BJ (cell line): ENCODE results near the gene ITPRIPL2. TPM values are rescaled to one million over a fixed set of nuclear protein-coding genes. Genes with fewer than 3 reads are reported as not detected.

Experiments used
- CTCF ChIA-PET: fragments of 350-600 bp; formaldehyde crosslinking; extraction: SDS; loops from one replicate; lab custom pipeline; 2021; ENCODE audit warnings: antibody characterized with exemption, inconsistent platforms; lab: Yijun Ruan, JAX
- POLR2A ChIA-PET: fragments of 300-600 bp; sonication (Branson Sonifier 250); formaldehyde crosslinking; extraction: SDS; loops from one replicate; lab custom pipeline; 2021; ENCODE audit warnings: antibody characterized with exemption; lab: Charles Lee
- DNase-seq: peaks from one replicate; pipeline ENCODE4 v3.0.0-alpha.2; 2011; ENCODE audit warnings: low read depth
- H3K27me3 ChIP-seq: 2 replicates; pipeline ENCODE4 v1.6.0; 2011; ENCODE audit warnings: low read length; ENCODE audit not compliant: control insufficient read depth, insufficient read depth
- H3K36me3 ChIP-seq: 2 replicates; pipeline ENCODE4 v1.5.1; 2011; ENCODE audit warnings: low read length; ENCODE audit not compliant: control insufficient read depth, insufficient read depth
- H3K4me3 ChIP-seq: 2 replicates; pipeline ENCODE4 v1.5.1; 2011; ENCODE audit warnings: low read depth, mild to moderate bottlenecking, control low read depth, low read length
- polyA minus RNA-seq: library from RNA; depleted of rRNA, polyadenylated mRNA; stranded (reverse); fragments of >200 nt; gene quantifications from 2 replicates; pipeline ENCODE4 v1.2.3, GENCODE V29; 2011; rRNA and poly(A)+ RNA removed
- polyA plus RNA-seq: library from polyadenylated mRNA; depleted of rRNA; stranded (reverse); fragments of >200 nt; gene quantifications from 2 replicates; pipeline ENCODE4 v1.2.3, GENCODE V29; 2011; rRNA removed
- TF ChIP-seq, protein P1 (sequence below): IDR thresholded peaks from 2 replicates; pipeline ENCODE4 v1.5.1; 2011; ENCODE audit warnings: low read depth, mild to moderate bottlenecking, control low read depth, inconsistent platforms, low read length, moderate library complexity; ENCODE audit not compliant: insufficient read depth

Gene ITPRIPL2
- 14.9 and 15.8 TPM in 2 replicates for polyA plus RNA-seq
- 17.2 and 19.7 TPM in 2 replicates for polyA minus RNA-seq

DNA sequence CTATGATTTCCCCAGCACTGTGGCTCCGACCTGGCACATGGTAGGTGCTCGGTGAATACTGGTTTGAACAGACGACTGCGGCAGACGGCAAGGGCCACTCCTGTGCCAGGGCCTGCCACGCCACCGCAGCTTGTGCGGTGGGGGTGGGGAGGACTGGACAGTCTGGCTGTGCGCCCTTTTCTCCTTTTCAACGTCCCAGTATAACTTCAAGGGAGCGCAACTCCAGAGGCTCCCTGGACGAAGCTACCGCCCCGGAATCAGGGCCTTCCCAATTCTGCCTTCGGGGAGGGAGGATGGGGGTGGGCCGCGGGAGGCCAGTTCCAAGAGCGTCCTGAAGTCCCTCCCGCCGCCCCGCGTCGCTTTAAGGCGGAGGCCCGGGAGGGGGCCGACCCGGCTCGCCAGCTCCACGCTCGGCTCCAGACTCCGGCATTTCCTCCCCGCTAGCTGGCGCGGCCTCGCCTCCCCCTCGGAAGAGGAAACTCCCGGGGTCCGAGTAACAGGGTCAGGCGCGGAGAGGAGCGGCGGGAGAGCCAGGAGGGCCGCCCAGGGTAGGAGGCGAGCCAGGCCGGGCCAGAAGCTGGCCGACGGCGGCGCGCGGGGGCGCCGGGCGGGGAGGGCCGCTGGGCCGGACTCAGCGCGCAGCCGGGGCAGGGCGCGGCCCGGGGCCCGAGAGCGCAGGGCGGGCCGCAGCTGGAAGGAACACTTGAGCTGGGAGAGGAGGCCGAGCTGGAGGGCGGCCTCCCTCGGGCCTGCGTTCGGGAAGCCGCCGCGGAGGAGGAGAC lies at the start of gene ITPRIPL2:
TSS of gene ITPRIPL2 (plus strand) at position 388 of the 782 bp plus-strand sequence. CDS start 498 bp downstream, outside the sequence.
- H3K36me3 ChIP-seq = peaks cover 10% of the 10 kb centered on the region
- TF ChIP-seq, protein P1, sequence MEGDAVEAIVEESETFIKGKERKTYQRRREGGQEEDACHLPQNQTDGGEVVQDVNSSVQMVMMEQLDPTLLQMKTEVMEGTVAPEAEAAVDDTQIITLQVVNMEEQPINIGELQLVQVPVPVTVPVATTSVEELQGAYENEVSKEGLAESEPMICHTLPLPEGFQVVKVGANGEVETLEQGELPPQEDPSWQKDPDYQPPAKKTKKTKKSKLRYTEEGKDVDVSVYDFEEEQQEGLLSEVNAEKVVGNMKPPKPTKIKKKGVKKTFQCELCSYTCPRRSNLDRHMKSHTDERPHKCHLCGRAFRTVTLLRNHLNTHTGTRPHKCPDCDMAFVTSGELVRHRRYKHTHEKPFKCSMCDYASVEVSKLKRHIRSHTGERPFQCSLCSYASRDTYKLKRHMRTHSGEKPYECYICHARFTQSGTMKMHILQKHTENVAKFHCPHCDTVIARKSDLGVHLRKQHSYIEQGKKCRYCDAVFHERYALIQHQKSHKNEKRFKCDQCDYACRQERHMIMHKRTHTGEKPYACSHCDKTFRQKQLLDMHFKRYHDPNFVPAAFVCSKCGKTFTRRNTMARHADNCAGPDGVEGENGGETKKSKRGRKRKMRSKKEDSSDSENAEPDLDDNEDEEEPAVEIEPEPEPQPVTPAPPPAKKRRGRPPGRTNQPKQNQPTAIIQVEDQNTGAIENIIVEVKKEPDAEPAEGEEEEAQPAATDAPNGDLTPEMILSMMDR = 0 out of 2 replicates have a peak, but pooled peaks have one; percentile 13
- peak within 1 kb of the TSS; percentile 75 for H3K4me3 ChIP-seq
- CTCF ChIA-PET = interaction anchor here (0.9 to 3.4 kb wide), 7 partner anchors 9 to 66 kb away, joined by 3 to 12 read pairs (median 6); no protein-coding TSS in a partner anchor
- POLR2A ChIA-PET = no interaction called here
- no peaks in the 10 kb centered on the region for H3K27me3 ChIP-seq
- peak; percentile 61 for DNase-seq

DNA sequence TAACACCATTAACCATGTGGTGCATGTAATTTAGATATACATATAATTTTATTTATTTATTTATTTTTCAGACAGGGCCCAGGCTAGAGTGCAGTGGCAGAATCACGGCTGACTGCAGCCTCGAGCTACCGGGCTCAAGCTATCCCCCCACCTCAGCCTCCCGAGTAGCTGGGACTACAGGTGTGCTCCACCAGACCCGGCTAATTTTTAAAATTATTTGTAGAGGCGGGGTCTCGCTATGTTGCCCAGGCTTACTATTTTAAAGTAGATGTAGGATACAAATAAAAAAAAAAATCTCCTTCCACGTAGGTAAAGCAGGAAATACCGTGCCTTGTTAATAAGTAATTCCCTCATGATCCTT lies 46.8 kb upstream of the ITPRIPL2 start:
- DNase-seq = no peak
- no peaks in the 10 kb centered on the region for H3K36me3 ChIP-seq
- TF ChIP-seq, protein P1 = no peak
- CTCF ChIA-PET = interaction anchor here (0.7 to 1.4 kb wide), 3 partner anchors 57 to 97 kb away, joined by 3 to 11 read pairs (median 4); partner anchors contain the start of gene TMC7
- no peaks in the 10 kb centered on the region for H3K27me3 ChIP-seq
- H3K4me3 ChIP-seq = no peak overlapping the region
- POLR2A ChIA-PET = no interaction called here

DNA sequence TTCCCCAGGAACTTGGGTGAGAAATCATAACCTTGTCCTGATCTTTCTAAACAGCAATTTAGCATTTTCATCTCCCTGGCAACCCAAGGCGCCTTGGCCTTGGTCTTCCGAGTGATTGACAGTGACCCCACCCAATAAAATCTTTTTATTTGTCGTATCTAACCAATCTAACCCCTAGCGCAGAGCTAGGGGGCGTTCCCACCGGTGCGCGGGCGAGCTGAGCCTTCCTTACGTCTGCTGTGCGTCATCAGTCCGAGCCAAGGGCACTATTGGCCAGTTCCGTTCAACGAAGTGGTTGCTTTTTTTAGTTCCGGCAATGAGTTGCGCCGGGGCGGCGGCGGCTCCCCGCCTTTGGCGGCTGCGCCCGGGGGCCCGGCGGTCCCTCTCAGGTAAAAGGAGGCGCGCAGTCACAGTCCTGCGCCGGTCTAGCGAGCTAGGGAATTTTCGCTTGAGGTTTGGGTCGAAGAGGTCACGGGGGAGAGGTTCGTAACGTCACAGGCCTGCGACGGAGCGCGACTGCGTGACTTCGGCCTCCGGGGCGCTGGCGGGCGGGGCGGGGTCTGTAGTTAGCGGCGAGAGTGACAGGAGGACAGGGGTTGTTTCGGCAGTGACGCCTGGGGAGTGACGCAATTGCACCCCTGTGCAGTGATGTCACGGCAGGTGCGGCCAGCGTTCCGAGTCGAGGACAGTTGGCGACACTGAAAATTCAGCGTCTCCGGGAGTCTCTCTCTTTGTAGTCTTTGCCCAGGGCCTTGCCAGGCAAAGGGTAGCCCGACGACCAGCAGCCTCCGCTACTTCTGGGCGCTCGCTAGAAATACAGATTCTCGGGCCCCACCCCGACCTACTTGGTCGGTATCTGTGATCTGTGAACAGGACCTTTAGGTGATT lies 46.2 kb upstream of the ITPRIPL2 start, which contains the start of gene COQ7:
TSS of gene COQ7 (plus strand) at position 266 of the 888 bp plus-strand sequence. CDS start at position 317, 51 bp downstream.
- DNase-seq = peak; percentile 97
- TF ChIP-seq, protein P1 = no peak
- Histone ChIP-seq H3K36me3 (peaks cover 4% of the 10 kb centered on the region; the same call in 1 of the 2 replicates), H3K27me3 (no peaks in the 10 kb centered on the region), H3K4me3 (peak within 1 kb of the TSS; percentile 72)
- ChIA-PET POLR2A (no interaction called here), CTCF (interaction anchor here (0.7 to 2.8 kb wide), 5 partner anchors 20 to 98 kb away, joined by 3 to 17 read pairs (median 4); partner anchors contain the start of gene TMC7)

DNA sequence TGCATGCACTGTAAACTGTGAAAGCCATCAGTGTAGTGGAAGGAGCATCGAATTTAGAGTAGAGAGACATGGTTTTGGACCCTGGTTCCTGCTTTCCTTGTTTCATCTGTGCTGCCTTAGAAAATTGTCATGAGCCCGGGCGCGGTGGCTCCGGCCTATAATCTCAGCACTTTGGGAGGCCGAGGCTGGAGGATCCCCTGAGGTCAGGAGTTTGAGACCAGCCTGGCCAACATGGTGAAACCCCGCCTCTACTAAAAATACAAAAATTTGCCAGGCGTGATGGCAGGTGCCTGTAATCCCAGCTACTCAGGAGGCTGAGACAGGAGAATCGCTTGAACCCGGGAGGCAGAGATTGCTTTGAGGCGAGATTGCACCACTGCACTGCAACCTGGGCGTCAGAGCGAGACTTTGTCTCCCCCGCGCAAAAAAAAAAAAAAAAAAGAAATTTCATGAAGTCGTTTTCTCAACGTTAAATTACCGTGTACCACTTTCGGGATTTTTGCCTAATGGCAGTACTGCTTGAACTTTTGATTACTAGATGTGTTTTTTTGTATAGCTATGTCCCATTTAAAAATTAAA lies 45.4 kb upstream of the ITPRIPL2 start:
- CTCF ChIA-PET = interaction anchor here (0.8 to 2.8 kb wide), 2 partner anchors 19 to 84 kb away, joined by 3 to 17 read pairs; partner anchors contain the start of gene TMC7
- TF ChIP-seq, protein P1 = no peak

More for the DNA sequence above, 45.4 kb upstream of the ITPRIPL2 start:
- DNase-seq = no peak
- no peaks in the 10 kb centered on the region for H3K27me3 ChIP-seq
- H3K36me3 ChIP-seq = peaks cover 4% of the 10 kb centered on the region; the same call in 1 of the 2 replicates
- POLR2A ChIA-PET = no interaction called here
- H3K4me3 ChIP-seq = peak overlapping the region; percentile 72
